Measurements from ENCODE around the gene ACKR1.
A peak's percentile ranks its signal among the peaks of the same experiment; 100 is the strongest.

The ACKR1 gene

DNA sequence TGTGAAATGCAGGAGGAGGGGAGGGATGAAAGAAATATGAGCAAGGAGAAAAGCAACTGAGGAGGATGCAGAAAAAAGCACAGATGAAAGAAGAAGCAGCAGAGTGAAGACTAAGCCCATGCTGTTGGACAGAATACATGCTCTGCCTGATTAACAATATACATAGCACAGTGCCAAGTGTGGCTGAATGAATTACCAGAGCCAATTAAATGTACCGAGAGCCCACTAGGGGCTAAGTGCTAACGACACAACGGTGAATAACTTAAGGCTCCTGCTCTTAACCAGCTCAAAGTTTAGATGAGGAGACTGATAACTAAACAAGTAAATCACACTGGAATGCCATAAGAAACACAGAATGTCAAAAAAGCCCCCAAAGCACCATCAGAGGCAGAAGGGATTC lies 17.6 kb upstream of the ACKR1 start:
- no peak for DNase-seq (ENCODE audit: low read depth, low spot score)

- DNase-seq (ENCODE audit: low read depth, low spot score): no peak
Measured at GRCh38 chr1:159187647-159188374, 16.9 kb upstream of the ACKR1 start.

DNA sequence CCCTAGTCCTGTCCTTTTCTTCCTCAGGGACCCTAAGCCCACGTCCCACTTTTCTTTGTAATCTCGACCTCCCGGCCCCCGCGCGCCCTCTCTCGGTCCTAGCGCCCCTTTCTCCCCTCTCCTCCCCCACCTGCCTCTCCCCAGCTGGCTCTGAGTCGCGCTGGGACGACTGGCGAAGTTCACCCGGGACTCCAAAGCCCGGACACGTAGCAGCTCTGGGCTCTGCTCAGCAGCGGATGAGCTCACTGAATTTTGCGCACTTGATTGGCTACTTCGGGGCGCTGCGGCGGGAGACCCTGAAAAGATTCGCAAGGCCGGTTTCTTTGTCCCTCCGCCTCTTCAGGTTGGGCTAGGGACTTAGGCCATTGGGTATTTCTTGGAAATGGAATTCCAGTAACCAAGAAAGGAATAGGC lies 16.3 kb upstream of the ACKR1 start:
- DNase-seq (ENCODE audit: low read depth, low spot score): no peak

DNA sequence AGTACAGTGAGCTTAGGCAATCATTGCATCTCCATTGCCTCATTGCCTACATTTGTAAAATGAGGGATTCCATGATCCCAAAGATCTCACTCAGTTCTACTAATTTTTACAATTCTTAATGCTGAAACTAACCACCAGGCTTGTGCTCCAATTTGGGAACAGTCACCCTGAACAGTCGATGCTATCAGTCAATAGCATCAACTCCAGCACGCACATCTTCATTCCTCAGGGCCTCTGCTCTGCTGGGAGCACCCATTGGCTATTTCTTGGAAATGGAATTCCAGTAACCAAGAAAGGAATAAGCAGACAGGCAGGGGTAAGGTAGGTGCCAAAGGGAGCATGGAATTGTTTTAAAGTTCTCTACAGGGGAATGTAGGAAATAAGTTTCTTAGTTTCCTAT lies 14.2 kb upstream of the ACKR1 start:
- DNase-seq (ENCODE audit: low read depth, low spot score): no peak

GRCh38 chr1:159196543-159196942 lies 8.1 kb upstream of the ACKR1 start:
- no peak for DNase-seq (ENCODE audit: low read depth, low spot score)

- DNase-seq (ENCODE audit: low read depth, low spot score): no peak
Measured at GRCh38 chr1:159197561-159198557, 6.8 kb upstream of the ACKR1 start.

GRCh38 chr1:159199901-159200300 lies 4.8 kb upstream of the ACKR1 start:
- no peak for DNase-seq (ENCODE audit: low read depth, low spot score)

DNA sequence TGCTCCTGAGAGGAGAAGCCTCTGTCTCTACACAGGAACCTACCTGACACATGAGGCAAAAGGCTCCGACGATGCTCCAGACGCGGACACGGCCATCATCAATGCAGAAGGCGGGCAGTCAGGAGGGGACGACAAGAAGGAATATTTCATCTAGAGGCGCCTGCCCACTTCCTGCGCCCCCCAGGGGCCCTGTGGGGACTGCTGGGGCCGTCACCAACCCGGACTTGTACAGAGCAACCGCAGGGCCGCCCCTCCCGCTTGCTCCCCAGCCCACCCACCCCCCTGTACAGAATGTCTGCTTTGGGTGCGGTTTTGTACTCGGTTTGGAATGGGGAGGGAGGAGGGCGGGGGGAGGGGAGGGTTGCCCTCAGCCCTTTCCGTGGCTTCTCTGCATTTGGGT lies 3.9 kb upstream of the ACKR1 start:
- no peak for DNase-seq (ENCODE audit: low read depth, low spot score)

GRCh38 chr1:159201642-159202041 lies 3.0 kb upstream of the ACKR1 start:
- DNase-seq (ENCODE audit: low read depth, low spot score): no peak

DNA sequence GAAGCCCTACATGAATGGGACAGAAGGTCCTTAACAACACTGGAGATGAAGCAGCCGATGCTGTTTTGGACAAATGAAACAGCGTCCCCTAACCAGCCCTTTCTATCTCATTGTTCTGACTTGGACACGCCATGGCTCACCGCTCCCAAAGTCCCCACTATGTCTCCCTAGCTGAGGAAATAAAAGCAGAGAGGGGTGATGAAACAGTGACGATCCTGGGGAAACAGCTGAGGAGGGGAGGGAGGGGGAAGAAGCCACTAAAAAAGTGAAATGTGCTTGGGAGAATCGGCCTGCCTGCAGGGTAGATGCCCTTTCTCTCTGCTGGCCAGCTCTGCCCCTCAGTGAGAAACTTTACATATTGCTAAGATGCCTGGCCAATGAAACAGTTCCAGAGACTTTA lies 1.1 kb upstream of the ACKR1 start:
- DNase-seq (ENCODE audit: low read depth, low spot score): no peak

DNA sequence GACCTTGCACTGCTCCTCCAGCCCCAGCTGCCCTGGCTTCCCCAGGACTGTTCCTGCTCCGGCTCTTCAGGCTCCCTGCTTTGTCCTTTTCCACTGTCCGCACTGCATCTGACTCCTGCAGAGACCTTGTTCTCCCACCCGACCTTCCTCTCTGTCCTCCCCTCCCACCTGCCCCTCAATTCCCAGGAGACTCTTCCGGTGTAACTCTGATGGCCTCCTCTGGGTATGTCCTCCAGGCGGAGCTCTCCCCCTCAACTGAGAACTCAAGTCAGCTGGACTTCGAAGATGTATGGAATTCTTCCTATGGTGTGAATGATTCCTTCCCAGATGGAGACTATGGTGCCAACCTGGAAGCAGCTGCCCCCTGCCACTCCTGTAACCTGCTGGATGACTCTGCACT lies 550 bp downstream of the ACKR1 start:
- no peak for DNase-seq (ENCODE audit: low read depth, low spot score)

GRCh38 chr1:159206110-159206509 lies 1.4 kb downstream of the ACKR1 start:
- DNase-seq (ENCODE audit: low read depth, low spot score): no peak

DNA sequence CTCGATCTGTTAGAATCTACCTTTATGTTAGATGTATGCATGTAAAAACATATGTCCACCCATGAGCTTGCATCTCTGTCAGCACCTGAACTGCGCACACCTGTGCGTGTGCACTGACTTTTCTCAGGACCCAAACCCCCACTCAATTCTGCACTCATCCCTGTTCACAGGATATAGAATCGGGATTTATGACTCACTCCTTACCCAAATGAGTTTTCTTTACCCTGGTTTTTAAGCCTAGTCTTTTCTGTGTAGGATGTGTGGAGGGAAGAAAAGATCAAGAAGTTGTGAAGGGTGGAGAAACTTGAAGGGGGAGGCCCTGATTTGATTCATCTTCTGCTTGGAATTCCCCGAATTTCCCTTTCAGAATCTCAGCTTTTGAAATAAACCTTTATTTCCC lies 2.4 kb downstream of the ACKR1 start:
- DNase-seq (ENCODE audit: low read depth, low spot score): no peak

- DNase-seq (ENCODE audit: low read depth, low spot score): no peak
Measured at GRCh38 chr1:159207774-159208173, 3.1 kb downstream of the ACKR1 start.

DNA sequence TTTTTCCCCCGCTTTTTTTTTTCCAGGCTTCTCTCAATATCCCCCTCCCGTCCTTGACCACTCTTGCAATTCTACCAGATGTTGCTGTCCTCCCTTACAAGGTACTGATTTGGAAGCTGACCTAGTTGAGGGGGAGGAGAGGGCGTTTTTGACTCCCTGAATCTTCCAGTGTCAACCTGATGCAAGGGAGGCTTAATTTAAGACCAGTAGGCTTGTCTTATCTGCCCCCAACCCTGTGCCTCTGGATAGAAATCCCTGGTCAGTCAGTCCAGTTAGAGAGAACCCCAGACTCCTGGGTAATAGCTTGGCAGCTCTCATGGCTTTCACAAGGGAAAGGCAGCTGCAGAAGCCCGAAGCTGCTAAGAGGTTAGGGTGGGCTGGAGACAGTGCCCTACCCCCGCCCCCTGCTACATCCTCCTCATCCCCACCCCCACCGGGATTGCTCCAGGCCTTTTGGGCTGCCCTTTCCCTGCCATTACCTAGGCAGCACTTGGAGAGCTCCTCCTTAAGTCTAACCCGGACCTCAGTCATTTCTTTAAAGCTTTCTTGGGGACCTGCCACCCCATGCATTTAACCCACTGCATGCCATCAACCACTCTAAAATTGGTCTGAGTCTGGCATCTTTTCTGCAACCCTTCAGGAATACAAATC lies 3.6 kb downstream of the ACKR1 start:
- DNase-seq (ENCODE audit: low read depth, low spot score): no peak

DNA sequence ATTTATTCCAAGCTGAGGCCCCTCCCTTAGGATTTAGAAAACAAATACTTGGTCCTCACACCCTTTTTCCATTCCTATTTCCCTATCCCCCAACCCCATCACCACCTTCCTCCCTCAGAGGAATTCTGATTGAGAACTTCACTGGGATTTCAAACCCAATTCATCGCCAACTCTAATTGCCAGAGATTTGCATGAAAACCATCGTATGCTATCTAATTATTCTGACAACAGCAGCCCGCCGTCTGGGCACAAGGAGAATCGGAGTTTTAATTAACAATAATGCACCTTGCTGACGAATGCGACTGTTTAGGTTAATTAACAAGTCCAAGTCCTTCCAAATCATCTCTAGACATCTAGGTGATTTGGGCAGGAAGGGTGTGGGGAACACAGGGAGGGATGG lies 4.4 kb downstream of the ACKR1 start:
- no peak for DNase-seq (ENCODE audit: low read depth, low spot score)

- DNase-seq (ENCODE audit: low read depth, low spot score): peak; percentile 16
Measured at GRCh38 chr1:159211331-159212136, 6.9 kb downstream of the ACKR1 start.

- no peak for DNase-seq (ENCODE audit: low read depth, low spot score)
Measured at GRCh38 chr1:159212596-159212995, 7.9 kb downstream of the ACKR1 start.

- DNase-seq (ENCODE audit: low read depth, low spot score): no peak
Measured at GRCh38 chr1:159214149-159214760, 9.6 kb downstream of the ACKR1 start.

DNA sequence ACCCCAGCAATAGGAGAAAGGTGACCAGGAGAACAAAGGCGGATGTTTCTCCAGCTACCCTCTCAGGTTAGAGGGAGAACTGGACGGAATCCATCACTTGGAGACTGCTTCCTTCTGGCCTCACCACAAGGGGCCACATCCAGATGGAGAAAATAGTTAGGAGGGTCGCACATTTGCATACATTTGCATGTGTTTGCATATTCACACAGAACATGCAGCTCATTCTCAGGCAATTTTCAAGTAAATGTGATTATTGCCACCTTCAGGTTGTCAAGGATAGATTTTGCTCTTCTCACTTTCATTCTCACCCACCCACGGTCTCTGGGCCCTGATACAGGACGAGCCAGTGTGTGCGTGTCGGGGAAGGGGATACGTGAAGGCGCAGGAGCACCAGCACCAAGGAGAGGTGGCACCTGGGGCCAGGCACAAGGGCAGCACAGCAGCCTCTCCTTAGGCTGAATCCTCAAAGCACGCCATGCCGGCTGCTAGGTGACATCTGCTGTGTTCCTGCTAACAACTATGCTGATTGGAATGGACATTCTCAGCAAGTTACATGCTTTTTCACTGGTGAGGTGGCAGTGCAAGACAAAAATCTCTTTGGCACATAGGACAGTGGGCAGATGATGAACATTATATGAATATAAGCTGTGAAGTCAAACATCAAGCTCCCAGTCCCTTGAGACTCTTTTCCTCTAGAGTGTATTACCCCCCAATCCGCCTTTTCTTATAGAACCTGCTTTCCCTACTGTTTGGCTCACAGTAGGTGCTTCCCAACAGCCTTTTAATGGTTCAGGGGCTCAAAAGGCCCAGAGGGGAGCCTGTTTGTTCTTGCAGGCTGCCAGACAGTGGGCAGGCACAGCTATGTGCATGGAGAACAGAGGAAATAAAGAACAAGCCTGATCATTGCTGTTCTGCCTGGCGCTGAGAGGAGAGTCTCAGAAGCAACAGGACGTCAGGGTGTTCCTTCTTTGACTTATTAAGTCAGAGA lies 14.3 kb downstream of the ACKR1 start:
- DNase-seq (ENCODE audit: low read depth, low spot score): no peak
